Measurements from ENCODE around the gene ADAM19. TPM values are rescaled to one million over a fixed set of nuclear protein-coding genes. Genes with fewer than 3 reads are reported as not detected.

Gene ADAM19
- total RNA-seq, 6 experiments from 2014 or later: 1.8 to 9.4 (median 4.5) TPM

DNA sequence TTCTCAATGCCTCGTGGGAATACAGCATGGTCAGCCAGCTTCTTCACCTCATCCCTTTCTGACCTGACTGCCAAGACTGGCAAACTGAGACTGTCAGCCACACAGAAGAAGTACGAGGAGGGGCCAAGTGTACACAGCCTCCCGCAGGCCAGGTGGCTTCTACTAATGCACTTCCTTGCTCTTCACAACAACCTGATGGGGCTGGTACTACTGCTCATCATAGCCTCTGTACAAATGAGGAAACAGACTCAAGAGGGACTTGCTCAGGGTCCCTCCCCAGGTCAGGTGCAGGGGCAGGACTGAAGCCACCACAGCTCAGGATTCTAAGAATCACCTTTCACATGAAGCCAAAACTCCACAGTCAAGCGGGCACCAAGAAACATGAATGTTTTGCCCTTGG is 94.3 kb downstream of the ADAM19 start:
- Histone ChIP-seq H3K27ac (peak overlapping the region in 1 of 3 donors; percentile 89), H3K4me1 (peaks cover 0 to 54% (median 20%) of the 10 kb centered on the region in 4 donors), H3K4me3 (no peak overlapping the region), H3K27me3 (no peaks in the 10 kb centered on the region), H3K9me3 (no peaks in the 10 kb centered on the region), H3K36me3 (peaks cover 0 to 3% (median 0%) of the 10 kb centered on the region in 4 donors)
- no peak for ATAC-seq
- TF ChIP-seq CTCF (IDR thresholded peaks at IDR 0.05) (no peak), POLR2A (IDR thresholded peaks at IDR 0.05) (no peak)
- intact Hi-C loops (cut with DNase I): no loop called here
- WGBS (ENCODE audit: insufficient coverage, low coverage, low lambda C conversion rate, missing lambda C conversion rate): 40% methylated on average over 1 of the region's 4 CpGs
- no peak for DNase-seq

DNA sequence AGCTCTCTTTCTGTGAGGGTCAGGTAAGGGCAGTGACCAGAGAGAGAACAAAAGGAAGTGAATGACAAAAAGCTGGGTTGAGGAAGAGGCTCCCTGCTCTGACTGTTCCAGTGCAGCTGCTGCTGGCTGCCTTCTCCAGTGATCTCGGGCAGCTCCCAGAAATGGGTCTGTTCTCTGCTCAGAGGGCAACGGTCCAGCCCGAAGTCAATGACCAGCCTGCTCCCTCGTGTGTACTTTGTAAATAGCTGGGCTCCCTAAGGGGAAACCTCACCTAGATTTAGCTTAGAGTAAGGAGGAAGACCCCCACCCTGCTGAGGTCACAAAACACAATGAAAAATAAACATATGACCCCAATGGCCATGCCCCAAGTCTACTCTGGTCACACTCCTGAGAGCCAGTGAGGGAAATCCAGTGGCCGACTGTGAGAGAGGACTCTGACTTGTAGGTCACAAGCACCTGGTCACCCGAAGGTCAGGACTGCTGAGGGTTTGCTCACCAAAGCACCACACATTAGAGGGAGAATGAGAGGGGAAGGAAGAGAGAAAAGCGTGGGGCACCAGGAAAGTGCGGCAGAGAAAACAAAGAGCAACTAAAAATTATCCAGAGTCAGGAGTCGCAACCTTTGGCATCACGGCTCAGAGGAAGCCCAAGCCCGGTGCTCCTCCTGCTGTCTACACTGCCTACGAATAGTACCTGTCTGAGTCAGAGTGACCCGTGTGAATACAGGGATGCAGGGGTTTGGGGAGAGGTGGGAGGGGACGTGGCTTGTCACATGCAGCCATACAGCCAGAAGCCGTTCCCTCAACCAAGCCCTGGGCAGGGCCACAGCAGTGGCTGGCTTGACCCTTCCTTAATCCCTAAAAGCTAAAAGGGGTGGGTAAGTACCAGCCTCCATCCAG is 95.7 kb downstream of the ADAM19 start:
- TF ChIP-seq POLR2A (IDR thresholded peaks at IDR 0.05) (no peak), CTCF (IDR thresholded peaks at IDR 0.05) (no peak)
- H3K36me3 ChIP-seq: peaks cover 0 to 3% (median 0%) of the 10 kb centered on the region in 4 donors
- H3K9me3 ChIP-seq: no peaks in the 10 kb centered on the region
- 13% methylated on average over 8 of the region's 15 CpGs for WGBS (ENCODE audit: insufficient coverage, low coverage, low lambda C conversion rate, missing lambda C conversion rate)
- peak; percentile 79 to 90 (median 89) for DNase-seq
- peak overlapping the region; percentile 12 to 89 (median 57) for H3K27ac ChIP-seq
- peaks cover 0 to 40% (median 18%) of the 10 kb centered on the region in 4 donors for H3K4me1 ChIP-seq
- H3K4me3 ChIP-seq: no peak overlapping the region
- H3K27me3 ChIP-seq: no peaks in the 10 kb centered on the region
- intact Hi-C loops (cut with DNase I): no loop called here
- ATAC-seq: peak; percentile 81 to 91 (median 86)

- H3K27ac ChIP-seq: peak overlapping the region; percentile 12 to 89 (median 57)
- 50% methylated on average over 1 of the region's 4 CpGs for WGBS (ENCODE audit: insufficient coverage, low coverage, low lambda C conversion rate, missing lambda C conversion rate)
- intact Hi-C loops (cut with DNase I): no loop called here
- H3K4me1 ChIP-seq: peaks cover 0 to 34% (median 15%) of the 10 kb centered on the region in 4 donors
- no peaks in the 10 kb centered on the region for H3K27me3 ChIP-seq
- no peak overlapping the region for H3K4me3 ChIP-seq
- no peaks in the 10 kb centered on the region for H3K9me3 ChIP-seq
- H3K36me3 ChIP-seq: peaks cover 0 to 3% (median 0%) of the 10 kb centered on the region in 4 donors
- no peak for DNase-seq
- peak; percentile 3 to 42 (median 18) for ATAC-seq
- TF ChIP-seq CTCF (IDR thresholded peaks at IDR 0.05) (no peak), POLR2A (IDR thresholded peaks at IDR 0.05) (no peak)
Measured at GRCh38 chr5:157479166-157479565, 96.4 kb downstream of the ADAM19 start.

GRCh38 chr5:157478726-157479125 is 96.8 kb downstream of the ADAM19 start:
- H3K27me3 ChIP-seq: no peaks in the 10 kb centered on the region
- WGBS (ENCODE audit: insufficient coverage, low coverage, low lambda C conversion rate, missing lambda C conversion rate): 79% methylated on average over 2 of the region's 2 CpGs
- intact Hi-C loops (cut with DNase I): no loop called here

More at GRCh38 chr5:157478726-157479125, 96.8 kb downstream of the ADAM19 start:
- Histone ChIP-seq H3K4me3 (no peak overlapping the region), H3K4me1 (peaks cover 0 to 33% (median 15%) of the 10 kb centered on the region in 4 donors), H3K36me3 (peaks cover 0 to 3% (median 0%) of the 10 kb centered on the region in 4 donors), H3K27ac (peak overlapping the region in 2 of 3 donors; percentile 57 to 89), H3K9me3 (no peaks in the 10 kb centered on the region)
- TF ChIP-seq POLR2A (IDR thresholded peaks at IDR 0.05) (no peak), CTCF (IDR thresholded peaks at IDR 0.05) (no peak)
- DNase-seq: no peak
- no peak for ATAC-seq
